GM12865 (cell line): Measurements from ENCODE around the gene ROBO1.

Experiments
- DNase-seq: peaks from one replicate; pipeline ENCODE4 v3.0.0; 2010; ENCODE audit warnings: low read depth
- H3K4me3 ChIP-seq: 2 replicates; pipeline ENCODE4 v1.5.1; 2011; ENCODE audit warnings: mild to moderate bottlenecking, low read depth, low read length, control low read depth
- CTCF ChIP-seq: IDR thresholded peaks from 2 replicates; pipeline ENCODE4 v1.5.1; 2011; ENCODE audit warnings: low read length, control low read depth, low read depth, inconsistent platforms; ENCODE audit not compliant: insufficient read depth; ENCODE audit errors: missing control alignments

ROBO1 gene

GRCh38 chr3:79551997-79552396 lies 215.8 kb downstream of the ROBO1 start:
- no peak overlapping the region for H3K4me3 ChIP-seq
- TF ChIP-seq CTCF = no peak
- DNase-seq = no peak

- DNase-seq = no peak
- no peak for TF ChIP-seq CTCF
- no peak overlapping the region for H3K4me3 ChIP-seq
Observed at GRCh38 chr3:79551321-79551892, 216.4 kb downstream of the ROBO1 start.

GRCh38 chr3:79543218-79543982 lies 224.4 kb downstream of the ROBO1 start:
- DNase-seq = no peak
- no peak overlapping the region for H3K4me3 ChIP-seq
- TF ChIP-seq CTCF = no peak

GRCh38 chr3:79534727-79535126 lies 233.1 kb downstream of the ROBO1 start:
- no peak overlapping the region for H3K4me3 ChIP-seq
- no peak for DNase-seq
- TF ChIP-seq CTCF = no peak

GRCh38 chr3:79531566-79532295 lies 236.1 kb downstream of the ROBO1 start:
- DNase-seq = no peak
- H3K4me3 ChIP-seq = no peak overlapping the region
- TF ChIP-seq CTCF = no peak

- TF ChIP-seq CTCF = peak; percentile 44
- DNase-seq = peak; percentile 48
- no peak overlapping the region for H3K4me3 ChIP-seq
Observed at GRCh38 chr3:79521221-79521848, 246.5 kb downstream of the ROBO1 start.
